ENCODE results near the gene VTCN1. TPM values are rescaled to one million over a fixed set of nuclear protein-coding genes. Genes with fewer than 3 reads are reported as not detected.

VTCN1 gene
- total RNA-seq, 2 experiments from 2014 or later, result not detected

DNA sequence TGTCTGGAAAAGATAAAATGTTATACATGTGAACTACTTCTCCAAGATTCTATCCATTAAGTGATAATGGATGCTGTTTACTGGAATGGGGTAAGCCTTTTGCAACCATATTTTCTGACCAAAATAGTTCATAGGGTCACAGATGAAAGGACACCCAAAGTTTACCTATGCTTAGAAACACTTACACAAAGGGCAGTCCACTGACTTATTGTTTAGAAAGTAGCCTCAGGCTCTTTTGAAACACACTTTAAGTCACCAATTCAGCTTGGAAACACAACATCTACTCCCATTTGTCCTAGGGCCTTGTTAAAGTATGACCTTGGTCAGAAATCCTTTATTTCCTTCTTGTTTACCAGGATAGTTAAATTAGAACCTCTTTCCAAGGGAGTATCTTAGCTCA, 28.7 kb upstream of the VTCN1 start:
- no peaks in the 10 kb centered on the region for H3K36me3 ChIP-seq (ENCODE audit: insufficient read depth, low read length)
- TF ChIP-seq, protein P1, sequence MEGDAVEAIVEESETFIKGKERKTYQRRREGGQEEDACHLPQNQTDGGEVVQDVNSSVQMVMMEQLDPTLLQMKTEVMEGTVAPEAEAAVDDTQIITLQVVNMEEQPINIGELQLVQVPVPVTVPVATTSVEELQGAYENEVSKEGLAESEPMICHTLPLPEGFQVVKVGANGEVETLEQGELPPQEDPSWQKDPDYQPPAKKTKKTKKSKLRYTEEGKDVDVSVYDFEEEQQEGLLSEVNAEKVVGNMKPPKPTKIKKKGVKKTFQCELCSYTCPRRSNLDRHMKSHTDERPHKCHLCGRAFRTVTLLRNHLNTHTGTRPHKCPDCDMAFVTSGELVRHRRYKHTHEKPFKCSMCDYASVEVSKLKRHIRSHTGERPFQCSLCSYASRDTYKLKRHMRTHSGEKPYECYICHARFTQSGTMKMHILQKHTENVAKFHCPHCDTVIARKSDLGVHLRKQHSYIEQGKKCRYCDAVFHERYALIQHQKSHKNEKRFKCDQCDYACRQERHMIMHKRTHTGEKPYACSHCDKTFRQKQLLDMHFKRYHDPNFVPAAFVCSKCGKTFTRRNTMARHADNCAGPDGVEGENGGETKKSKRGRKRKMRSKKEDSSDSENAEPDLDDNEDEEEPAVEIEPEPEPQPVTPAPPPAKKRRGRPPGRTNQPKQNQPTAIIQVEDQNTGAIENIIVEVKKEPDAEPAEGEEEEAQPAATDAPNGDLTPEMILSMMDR (conservative IDR thresholded peaks at IDR 0.05; ENCODE audit: low read length), result no peak
- TF ChIP-seq EZH2phosphoT487 (IDR thresholded peaks at IDR 0.05; ENCODE audit: borderline replicate concordance, low read depth, low read length), result no peak
- CTCF ChIA-PET (ENCODE audit: unreplicated experiment), result no interaction called here

DNA sequence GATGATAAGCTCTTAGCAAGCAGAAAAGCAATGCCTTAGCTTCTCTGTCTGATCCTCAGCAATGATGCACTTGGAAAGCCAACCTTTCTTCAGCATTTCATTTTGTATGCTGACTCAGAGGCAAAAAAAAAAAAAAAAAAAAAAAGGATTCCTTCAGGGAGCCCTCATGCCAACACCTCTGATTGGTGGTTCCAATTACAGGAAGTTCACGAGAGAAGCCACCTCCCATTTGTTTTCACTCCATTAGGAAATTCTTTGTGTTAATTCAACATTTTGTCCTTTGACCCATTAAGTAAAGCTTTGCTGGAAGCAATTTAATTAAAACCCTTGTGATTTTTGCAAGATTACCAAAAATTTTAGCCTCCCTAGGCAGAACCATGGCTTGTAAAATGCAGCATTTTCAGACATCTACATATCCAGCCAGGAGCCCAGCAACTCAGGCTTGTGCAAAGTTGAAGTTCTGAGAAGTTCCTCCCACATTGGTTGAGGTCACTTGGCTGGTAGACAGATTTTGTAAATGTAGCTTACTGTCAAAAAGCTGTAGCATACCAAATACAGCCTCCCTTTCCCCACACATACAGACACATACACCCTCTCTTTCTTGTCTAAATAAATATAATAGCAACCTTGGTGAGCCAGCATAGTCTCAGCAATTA, 27.1 kb upstream of the VTCN1 start:
- ChIA-PET CTCF (ENCODE audit: unreplicated experiment) (no interaction called here), POLR2A (interaction anchor here (0.7 kb wide), 1 partner anchor 52 kb away, joined by 4 read pairs; no protein-coding TSS in a partner anchor)
- Histone ChIP-seq H3K79me2 (ENCODE audit: insufficient read depth, low read depth, low read length) (no peaks in the 10 kb centered on the region), H3K9me3 (ENCODE audit: low read length) (no peaks in the 10 kb centered on the region), H3K4me1 (ENCODE audit: insufficient read depth, low read length, poor library complexity, severe bottlenecking) (no peaks in the 10 kb centered on the region), H3K9me2 (ENCODE audit: insufficient read depth, low read length) (no peaks in the 10 kb centered on the region), H4K20me1 (ENCODE audit: insufficient read depth, low read length) (no peaks in the 10 kb centered on the region), H2AFZ (ENCODE audit: low read length) (no peak overlapping the region), H3K4me2 (ENCODE audit: low read length) (no peak overlapping the region), H3K36me3 (ENCODE audit: insufficient read depth, low read length) (no peaks in the 10 kb centered on the region), H3K4me3 (ENCODE audit: low read depth, low read length, poor library complexity, severe bottlenecking) (no peak overlapping the region), H3K27ac (ENCODE audit: low read depth, low read length, poor library complexity, severe bottlenecking) (no peak overlapping the region)
- no TSS peak for BruUV-seq (replicated peaks)
- TF ChIP-seq, protein P1 (conservative IDR thresholded peaks at IDR 0.05; ENCODE audit: low read length), result no peak
- no peak for TF ChIP-seq EZH2phosphoT487 (IDR thresholded peaks at IDR 0.05; ENCODE audit: borderline replicate concordance, low read depth, low read length)
- DNase-seq (ENCODE audit: low spot score), result no peak
- intact Hi-C loops (cut with micrococcal nuclease; ENCODE audit: unreplicated experiment), result no loop called here

More for the DNA sequence above, 28.7 kb upstream of the VTCN1 start:
- intact Hi-C loops (cut with micrococcal nuclease; ENCODE audit: unreplicated experiment), result no loop called here
- Histone ChIP-seq H3K27ac (ENCODE audit: low read depth, low read length, poor library complexity, severe bottlenecking) (no peak overlapping the region), H2AFZ (ENCODE audit: low read length) (no peak overlapping the region), H3K9me3 (ENCODE audit: low read length) (no peaks in the 10 kb centered on the region), H3K4me2 (ENCODE audit: low read length) (no peak overlapping the region), H3K79me2 (ENCODE audit: insufficient read depth, low read depth, low read length) (no peaks in the 10 kb centered on the region), H3K4me1 (ENCODE audit: insufficient read depth, low read length, poor library complexity, severe bottlenecking) (no peaks in the 10 kb centered on the region), H3K9me2 (ENCODE audit: insufficient read depth, low read length) (no peaks in the 10 kb centered on the region), H4K20me1 (ENCODE audit: insufficient read depth, low read length) (no peaks in the 10 kb centered on the region), H3K4me3 (ENCODE audit: low read depth, low read length, poor library complexity, severe bottlenecking) (no peak overlapping the region)
- BruUV-seq (replicated peaks), result no TSS peak
- no peak for DNase-seq (ENCODE audit: low spot score)
- POLR2A ChIA-PET, result no interaction called here

DNA sequence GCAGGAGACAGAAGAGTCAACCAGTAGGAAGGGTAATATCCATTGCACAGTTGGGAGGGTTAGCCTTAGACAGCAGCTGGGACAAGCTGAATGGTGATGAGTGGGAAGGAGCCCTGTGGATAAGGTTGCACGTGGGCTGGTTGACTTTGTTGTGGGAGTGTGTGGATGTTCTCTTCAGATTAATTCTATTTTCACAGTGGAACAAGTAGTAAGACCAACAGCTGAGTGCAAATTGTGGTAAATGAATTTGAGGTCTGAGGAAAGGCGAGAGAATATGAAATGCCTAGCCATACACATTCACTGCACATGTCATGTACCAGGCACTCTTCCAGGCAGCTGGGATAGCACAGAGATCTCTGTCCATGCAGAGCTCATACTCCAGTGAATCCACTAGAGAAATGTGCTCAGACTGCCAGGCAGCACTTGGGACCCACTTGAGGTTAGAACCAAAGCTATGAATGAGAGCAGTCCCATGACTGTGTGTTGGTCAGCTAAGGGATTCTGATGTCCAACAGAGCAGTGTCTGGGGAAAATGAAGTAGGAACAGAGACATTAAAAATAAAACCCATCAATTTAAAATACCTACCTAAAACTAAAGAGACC, 25.2 kb upstream of the VTCN1 start:
- no peak for DNase-seq (ENCODE audit: low spot score)
- Histone ChIP-seq H3K27ac (ENCODE audit: low read depth, low read length, poor library complexity, severe bottlenecking) (no peak overlapping the region), H2AFZ (ENCODE audit: low read length) (no peak overlapping the region), H3K4me1 (ENCODE audit: insufficient read depth, low read length, poor library complexity, severe bottlenecking) (no peaks in the 10 kb centered on the region), H3K4me2 (ENCODE audit: low read length) (no peak overlapping the region), H3K4me3 (ENCODE audit: low read depth, low read length, poor library complexity, severe bottlenecking) (no peak overlapping the region), H4K20me1 (ENCODE audit: insufficient read depth, low read length) (no peaks in the 10 kb centered on the region), H3K79me2 (ENCODE audit: insufficient read depth, low read depth, low read length) (no peaks in the 10 kb centered on the region), H3K9me3 (ENCODE audit: low read length) (no peaks in the 10 kb centered on the region), H3K9me2 (ENCODE audit: insufficient read depth, low read length) (no peaks in the 10 kb centered on the region), H3K36me3 (ENCODE audit: insufficient read depth, low read length) (no peaks in the 10 kb centered on the region)
- POLR2A ChIA-PET, result no interaction called here
- CTCF ChIA-PET (ENCODE audit: unreplicated experiment), result no interaction called here
- TF ChIP-seq, protein P1 (conservative IDR thresholded peaks at IDR 0.05; ENCODE audit: low read length), result no peak
- TF ChIP-seq EZH2phosphoT487 (IDR thresholded peaks at IDR 0.05; ENCODE audit: borderline replicate concordance, low read depth, low read length), result no peak
- intact Hi-C loops (cut with micrococcal nuclease; ENCODE audit: unreplicated experiment), result no loop called here
- no TSS peak for BruUV-seq (replicated peaks)
